Effector CD8-positive, alpha-beta T cell (primary cell): ENCODE data around the gene LRRC31.

Source experiments
- DNase-seq: peaks from one replicate; lab custom pipeline; 2025; lab: John Stamatoyannopoulos, UW
- total RNA-seq, 4 experiments: gene quantifications; one replicate each; lab custom pipeline; 2026; lab: John Stamatoyannopoulos, UW

The LRRC31 gene
- total RNA-seq = 0 reads per million in 4 experiments

DNA sequence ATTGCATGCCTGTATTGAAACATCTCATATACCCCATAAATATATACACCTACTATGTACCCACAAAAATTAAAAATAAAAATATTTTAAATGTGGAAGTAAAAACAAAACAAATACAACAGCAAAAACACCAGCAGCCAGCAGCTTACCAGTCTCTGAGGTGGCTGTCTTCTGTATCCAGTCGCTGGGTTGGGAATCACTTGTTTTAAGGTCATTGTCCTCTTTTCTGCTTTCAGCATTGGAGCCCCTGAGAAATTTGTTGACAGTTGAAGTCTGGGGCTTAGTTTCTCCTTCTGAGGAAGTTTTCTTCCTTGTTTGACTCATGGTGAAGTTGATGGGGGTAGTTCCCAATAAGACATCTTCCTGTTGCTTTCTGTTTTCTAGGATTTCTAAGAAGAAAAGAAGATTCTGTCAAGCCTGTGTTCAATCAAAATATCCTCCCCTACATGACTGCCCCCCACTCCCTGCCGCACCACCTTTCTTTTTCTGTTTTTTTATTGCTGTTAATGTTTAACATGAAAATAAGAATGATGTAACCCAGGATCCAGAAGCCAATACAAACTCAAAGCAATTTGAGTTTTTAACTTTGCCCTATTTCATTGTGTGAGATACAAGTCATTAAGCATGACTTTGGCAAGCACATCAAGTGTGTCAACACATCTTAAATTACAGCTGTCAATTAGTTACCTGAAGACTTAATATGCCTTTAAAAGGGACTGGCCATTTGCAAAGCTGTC, at the start of gene LRRC31:
Gene LRRC31, minus strand, starts transcription at position 452 of the 737 bp plus-strand sequence. Its CDS starts 128 bp downstream, at position 324.
- no peak for DNase-seq

DNA sequence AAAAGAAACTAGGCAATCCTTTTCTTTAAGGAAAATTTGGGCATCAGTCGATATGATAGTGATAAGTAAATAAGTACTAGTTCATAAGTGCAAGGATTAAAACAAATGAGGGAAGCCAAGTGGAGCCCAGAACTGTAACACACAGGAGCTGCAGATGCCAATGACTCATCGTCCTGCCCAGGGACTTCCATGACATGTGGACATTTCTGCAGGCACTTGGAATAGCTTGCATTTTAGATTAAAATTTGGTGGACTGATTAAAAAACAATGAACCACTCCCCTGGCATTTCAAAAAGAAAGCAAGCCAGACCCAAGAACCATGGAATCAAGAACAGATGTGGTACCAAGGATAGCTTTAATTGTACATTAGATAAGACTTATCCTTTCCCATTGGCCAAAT, 44.6 kb upstream of the LRRC31 start:
- no peak for DNase-seq

DNA sequence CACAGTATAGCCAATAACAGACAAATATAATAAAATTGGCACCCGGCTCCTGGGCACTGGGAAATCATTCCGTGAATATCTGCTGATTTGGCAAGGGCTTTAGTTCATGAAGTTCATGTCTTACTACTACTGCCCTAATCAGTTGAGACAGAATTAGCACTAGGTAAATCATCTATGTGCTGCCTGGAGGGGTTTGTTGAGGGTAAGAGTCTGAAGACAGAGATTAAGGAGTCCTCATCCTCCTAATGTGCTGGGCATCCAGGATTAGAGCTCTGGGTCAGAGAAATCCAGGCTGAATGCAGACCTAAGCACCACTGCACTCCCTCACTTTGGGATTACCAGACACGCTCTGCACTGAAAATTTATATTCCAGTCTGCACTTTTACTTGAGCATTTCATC, 43.6 kb upstream of the LRRC31 start:
- no peak for DNase-seq

DNA sequence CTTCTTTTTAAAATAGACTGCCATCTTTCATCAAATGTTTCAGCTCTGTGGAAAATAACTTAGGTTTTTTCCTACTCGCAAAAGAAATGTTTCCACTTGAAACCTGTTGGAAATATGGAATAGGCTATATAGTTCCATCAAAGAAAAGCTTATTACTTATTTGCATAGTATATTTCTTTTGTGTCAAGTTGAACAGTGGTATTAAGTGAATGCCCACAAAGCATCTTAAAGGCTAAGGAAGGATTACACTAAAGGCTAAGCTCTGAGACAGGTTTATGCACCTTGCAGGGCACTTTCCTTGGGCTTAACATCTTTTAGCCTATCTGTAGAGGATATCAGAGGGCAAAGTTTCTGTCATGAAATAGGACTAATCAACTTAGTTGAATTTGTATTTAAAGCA, 41.5 kb upstream of the LRRC31 start, which contains the start of gene SAMD7:
Gene SAMD7, plus strand, starts transcription at position 301 of the 400 bp plus-strand sequence. CDS start 7,927 bp downstream, outside the sequence.
- DNase-seq = no peak

DNA sequence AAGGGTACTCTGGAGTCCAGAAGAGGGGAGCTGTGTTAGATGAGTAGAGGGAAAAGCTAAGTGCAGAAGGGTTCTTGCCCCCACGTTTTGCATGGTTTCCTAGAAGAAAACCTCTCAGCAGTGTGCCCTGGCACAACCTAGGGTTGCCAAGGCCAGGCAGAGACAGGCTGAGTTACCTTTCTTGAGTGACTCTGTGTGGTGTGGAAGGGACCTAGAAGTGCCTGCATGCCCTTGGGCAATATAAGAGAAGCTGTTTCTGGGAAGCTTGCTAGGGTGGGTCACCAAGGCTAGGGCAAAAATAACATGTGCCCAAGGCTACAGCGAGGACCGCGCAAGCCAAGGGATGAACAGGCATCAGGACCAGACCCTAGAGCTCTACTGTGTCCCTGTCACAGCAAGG, 38.2 kb upstream of the LRRC31 start:
- no peak for DNase-seq

DNA sequence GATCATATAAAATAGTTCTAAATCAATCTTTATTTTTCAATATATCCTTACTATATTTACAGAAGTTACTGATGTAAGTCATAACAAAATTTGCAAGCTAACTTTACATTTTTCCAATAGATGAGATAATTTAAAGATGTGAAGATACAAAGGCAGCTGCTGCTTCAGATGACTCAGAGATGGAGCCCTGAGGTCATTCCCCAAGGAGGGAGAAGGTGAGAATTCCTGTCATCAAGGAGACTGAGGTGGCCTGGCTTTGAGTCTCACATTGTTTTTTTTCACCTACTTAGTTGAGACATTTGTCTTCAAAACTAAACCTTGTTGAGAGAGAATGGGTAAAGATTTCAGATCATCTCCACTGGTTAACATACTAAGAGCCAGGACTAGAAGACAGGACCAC, 37.7 kb upstream of the LRRC31 start:
- DNase-seq = no peak

DNA sequence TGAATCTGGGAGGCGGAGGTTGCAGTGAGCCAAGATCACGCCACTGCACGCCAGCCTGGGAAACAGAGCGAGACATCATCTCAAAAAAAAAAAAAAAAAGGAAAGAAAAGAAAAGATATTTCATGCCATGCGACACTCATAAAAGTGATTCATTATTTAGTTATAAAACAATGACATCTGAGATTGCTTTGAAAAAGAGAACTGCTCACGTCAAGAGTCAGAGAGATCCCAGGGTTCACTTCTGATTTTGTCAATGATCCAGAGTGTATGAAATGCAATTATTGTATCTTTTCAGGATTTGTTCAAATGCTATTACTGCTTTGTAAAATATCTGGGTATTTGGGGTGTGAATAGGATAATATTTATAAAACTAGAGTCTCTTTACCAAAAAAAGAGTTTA, 35.7 kb upstream of the LRRC31 start:
- no peak for DNase-seq

DNA sequence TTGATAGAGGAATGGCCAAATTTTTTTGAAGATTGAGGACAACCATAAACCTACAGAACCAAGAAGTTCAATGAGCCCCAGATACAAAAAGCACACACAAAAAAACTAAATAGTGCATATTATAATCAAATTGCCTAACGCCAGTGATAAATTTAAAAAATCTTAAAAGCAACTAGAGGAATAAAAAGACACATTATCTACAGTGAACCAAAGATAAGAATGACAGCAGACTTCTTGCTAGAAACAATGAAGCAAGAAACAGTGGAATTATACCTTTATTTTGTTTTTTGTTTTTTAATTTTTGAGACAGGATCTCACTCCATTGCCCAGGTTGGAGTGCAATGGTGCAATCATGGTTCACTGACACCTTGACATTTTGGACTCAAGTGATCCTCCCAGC, 31.7 kb upstream of the LRRC31 start:
- no peak for DNase-seq

DNA sequence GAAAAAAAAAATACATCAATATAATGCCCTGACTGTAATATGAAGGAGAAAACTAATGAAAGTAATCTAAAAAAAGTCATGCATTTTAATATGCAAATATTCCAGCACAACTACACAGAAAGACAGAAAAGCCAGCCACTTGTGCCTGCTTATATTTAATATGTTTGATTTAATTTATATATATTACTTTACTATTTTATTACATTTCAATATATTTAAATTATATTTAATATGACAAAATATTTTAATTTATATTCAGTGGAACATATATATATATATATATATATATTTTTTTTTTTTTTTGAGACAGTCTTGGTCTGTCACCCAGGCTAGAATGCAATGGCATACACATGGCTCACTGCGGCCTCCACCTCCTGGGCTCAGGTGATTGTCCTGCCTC, 27.5 kb upstream of the LRRC31 start:
- no peak for DNase-seq

DNA sequence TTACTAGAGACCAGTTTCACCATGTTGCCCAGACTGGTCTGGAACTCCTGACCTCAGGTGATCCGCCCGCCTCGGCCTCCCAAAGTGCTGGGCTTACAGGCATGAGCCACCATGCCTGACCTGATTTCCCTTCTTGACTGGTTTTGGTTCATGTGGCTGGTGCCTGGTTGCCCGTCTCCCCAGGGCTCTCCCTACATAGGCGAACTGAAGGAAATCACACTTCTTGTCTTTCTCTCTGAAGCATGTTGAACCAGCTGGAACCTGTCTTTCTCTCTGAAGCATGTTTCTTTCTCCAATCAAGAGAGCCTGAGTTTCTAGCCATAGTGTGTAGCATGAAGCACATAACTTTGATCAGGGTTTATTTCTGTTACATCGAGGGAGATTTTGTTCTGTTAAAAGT, 25.3 kb upstream of the LRRC31 start:
- no peak for DNase-seq

DNA sequence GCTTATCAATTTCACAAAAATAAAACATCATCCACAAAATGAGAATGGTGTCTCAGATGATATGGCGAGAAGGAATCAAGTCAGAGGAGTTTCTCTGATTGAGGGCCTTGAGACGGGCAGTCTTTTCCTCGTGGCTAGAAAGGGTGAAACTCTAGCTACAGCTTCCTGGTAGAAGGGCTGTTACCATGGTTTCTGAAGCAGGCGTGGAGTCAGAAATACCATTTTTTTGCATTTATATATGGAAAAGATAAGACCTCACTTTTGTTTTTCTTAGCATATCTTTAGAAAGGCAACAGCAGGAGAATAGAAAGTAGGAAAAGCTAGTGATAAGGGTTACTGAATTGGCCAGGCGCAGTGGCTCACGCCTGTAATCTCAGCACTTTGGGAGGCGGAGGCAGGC, 24.4 kb upstream of the LRRC31 start:
- no peak for DNase-seq

DNA sequence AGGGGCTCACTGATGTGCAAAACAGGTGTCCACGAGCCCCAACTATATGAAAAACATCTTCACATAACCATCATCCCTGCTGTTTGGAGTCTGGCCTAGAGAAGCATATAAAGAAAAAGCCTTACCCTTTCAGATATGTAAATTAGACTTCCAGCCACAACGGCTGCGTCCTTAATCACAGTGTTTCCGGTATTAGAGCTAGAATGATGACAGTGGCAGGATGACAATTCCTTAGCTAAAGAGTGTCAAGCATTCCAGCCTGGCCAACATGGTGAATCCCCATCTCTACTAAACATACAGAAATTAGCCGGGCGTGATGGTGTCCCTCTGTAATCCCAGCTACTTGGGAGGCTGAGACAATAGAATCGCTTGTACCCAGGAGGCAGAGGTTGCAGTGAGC, 22.2 kb upstream of the LRRC31 start:
- DNase-seq = no peak

DNA sequence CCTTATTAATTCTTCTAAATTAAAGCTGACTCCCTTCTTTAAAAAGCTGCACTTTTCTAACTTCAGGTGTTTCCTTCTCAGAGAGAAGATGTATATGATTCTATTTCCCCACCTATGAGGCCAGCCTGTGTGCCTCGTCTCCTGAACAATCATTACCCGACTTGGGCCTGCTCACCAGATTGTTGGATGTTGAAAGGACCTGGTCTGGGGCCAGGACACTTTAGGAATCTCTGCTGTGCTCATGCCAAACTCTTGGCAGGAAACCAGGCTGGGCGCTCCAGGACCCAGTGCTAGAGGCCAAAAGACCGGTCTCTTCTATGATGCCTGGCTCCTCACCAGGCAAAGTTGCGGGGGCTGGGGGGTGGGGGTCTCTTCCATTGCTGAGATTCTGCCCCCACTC, 16.9 kb upstream of the LRRC31 start:
- no peak for DNase-seq

DNA sequence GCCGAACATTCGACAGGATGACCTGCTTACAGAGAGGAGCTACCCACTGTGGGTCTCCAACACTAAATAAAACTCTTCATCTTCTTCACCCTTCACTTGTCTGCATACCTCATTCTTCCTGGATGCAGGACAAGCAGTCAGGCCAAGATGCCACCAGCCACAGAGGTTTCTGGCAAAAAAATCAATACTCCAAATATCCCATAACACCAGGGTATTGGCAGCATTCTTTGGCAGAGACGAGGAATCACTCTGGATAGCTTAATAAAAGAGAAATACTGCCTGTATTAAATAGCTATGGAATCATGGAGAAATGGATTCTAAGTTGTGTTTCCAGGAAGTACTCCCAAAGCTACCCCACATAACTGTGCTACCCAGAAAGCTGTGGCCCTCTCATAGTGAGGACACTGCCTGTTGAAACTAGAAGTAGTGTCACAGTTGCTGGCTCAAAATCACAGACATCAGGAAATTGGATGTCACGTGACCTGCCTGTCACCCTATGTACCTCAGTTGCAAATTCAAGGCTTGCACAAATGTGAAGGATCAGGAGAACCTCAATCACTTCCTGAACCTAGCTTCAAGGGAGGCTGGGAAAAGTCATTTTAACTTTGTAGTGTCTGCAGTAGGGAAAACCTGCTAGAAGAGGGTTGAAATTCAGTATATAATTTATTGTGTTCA, 11.0 kb upstream of the LRRC31 start:
- DNase-seq = no peak

DNA sequence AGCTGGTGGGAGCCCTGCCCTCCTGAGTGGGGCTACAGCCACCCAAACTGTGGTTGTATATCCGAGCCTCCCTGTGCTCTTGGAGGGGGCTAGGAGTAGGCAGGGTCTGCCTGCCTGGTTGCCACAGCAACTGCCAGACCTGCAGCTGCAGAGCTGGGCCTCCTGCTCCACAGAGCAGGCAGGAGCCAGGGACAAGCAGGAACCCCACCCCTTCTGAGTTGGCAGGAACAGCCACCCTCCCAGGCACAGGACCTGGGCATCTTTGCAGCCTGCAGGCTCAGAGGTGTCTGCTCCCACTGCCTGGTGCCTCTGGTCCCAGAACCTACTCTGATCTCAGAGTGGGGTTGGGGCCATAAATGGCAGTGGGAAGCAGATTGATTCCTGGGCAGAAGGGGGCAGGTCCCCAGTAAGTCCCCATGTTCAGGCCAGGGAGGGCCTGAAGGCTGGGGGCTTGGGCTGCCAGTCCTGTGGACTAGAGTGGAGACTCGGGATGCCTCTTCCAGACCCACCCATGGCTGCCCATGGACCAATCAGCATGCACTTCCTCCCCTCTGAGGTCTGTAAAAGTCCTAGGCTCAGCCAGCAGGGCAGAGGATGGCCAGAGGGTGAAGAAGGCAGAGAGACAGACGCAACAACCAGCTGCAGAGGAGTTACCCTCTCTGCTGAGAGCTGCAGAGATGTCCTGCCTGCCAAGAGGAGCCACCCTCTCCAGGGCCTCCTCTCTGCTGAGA, 10.3 kb upstream of the LRRC31 start:
- DNase-seq = no peak

DNA sequence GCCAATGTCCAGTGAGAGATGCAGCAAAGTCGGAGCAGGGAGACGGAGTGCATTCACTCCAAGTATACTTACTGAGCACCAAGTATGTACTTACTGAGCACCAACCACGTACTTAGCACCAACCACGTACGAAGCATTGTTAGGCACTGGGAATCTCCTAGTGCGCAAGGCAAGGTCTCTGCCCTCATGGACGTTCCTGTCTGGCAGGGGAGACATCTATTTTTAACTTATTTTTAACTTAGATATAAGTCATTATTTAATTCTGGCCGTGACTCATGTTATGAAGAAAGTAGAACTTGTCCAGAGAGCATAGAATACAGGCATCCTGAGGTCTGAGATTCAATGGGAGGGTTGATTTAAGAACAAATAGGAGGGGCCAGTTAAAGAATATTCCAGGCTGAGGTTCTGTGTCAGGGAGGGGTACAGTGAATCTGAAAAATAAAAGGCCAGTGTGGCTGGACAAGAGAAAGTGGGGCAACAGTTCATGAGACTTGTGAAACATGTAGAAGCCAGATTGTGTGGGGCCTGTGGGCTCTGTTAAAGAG, 9.3 kb upstream of the LRRC31 start:
- DNase-seq = no peak

DNA sequence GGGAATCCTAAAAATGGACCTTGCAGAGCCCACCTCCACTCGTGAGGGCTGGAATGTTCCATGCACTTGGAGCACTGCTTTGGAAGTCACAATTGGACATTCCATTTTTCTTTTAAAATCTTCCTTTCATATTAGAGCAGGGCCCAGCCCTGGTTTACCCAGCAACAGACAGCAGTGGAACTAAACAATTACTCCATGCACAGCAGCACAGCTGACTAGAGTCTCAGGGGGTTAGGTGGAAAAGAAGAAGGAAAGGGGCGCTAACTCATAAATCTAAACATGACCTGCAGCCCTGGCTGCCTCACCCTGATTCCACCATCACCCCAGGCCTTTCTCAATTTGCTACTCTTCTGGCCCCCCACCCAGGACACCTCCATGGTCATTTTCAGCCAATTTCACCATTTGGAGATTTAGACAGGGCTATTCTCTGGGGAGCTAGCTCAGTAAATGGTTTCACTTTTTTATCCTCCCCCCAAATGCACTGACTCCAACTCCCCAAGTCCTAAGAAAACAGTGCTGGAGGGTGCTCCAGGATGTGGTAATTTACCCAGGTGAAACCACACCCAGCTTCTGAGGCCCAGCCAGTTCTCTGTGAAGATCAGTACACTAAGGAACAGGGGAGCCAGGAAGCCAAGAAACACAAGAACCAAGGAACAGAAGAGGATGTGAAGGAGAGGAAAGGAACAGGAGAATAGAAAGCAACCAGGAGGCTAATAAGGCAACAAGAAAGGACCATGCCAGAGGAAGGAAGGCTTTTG, 1.6 kb upstream of the LRRC31 start:
- no peak for DNase-seq

DNA sequence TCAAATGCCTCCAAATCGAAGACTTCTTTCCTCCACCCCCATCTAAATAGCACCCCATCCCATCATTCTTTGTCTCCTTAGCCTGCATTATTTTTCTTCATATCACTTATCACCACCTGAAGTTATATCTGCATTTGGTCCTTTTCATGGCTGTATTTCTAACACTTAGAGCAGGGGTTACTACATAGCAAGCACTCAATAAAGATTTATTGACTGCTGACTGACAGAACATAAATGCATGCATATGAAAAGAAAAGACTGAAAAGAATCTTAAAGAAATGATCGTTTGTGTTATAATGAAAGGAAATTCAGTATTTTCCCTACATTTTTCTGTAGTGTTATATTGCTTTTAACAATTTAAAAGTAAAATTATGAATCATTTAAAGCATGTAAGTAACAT, 1.4 kb downstream of the LRRC31 start:
- no peak for DNase-seq

DNA sequence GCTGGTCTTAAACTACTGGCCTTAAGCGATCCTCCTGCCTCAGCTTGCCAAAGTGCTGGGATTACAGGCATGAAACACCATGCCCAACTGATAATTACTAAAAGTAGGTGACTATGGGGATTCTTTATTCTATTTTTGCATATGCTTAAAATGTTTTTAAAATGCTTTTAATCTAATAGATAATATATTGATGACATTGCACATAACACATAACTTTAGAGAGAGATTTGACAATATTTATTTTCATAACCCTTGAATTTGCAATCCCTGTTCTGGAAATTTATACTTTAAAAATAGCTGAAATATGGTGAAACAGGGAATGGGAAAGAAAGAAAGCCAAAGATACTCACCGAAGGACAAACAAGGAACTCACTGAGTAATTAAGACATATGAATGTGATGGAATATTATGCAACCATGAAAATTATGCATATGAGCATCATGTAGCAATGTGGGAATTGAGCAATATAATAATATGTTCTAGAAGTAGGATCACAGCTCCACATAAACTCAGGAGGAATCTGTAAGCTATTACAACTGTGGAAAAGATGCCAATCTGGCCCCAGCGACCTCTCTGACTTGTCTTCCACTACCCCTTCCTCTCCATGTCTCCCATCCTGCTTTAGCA, 2.0 kb downstream of the LRRC31 start:
- DNase-seq = no peak

DNA sequence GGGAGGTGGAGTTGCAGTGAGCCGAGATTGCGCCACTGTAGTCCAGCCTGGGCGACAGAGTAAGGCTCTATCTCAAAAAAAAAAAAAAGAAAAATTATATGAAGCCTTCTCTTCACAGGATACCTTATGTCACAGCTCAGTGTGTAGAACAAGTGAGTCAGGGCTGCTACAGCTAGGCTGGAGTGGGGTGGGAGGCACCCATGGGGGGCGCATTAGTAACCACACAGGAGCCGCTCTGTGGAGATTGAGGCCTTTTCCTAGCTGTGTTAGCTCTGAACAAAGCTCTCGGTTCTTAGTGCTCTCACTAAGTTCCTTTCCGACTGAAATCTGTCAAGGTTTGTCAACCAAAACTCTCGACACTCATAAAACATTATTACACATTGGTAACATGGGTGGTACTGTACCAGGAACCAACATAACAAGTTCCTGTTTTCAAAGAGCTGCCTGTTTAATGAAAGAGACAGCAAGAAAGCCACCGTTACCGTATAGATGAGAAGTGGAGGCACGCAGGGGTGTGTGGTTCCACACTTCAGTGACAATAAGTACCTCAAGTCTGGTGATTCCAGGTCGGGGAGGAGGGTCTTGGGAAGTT, 4.5 kb downstream of the LRRC31 start:
- DNase-seq = no peak

DNA sequence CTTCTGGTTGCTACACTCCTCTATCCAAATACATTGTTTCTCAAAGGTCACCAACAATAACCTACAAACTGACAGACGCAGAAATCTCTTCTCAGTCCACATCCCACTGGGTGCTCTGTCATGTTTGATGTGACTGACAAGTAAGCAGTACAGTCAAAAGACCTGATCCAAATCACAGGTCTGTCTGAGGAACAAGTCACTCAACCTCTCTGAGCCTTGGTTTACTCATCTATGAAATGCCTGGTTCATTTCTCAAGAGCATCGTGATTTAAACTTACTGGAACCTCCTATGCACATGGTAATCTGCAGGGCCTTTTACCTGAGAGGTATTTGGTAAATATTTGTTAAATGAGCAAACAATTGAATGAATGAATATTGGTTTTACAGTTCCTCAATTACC, 5.5 kb downstream of the LRRC31 start:
- DNase-seq = no peak
